OCI-M2 (cell line): ENCODE data around the gene NOX3.

ENCODE experiments used
- DNase-seq: peaks from one replicate; lab custom pipeline; 2025; ENCODE audit not compliant: unreplicated experiment; lab: John Stamatoyannopoulos, UW

Gene NOX3

GRCh38 chr6:155402656-155403304 lies 52.9 kb downstream of the NOX3 start:
- no peak for DNase-seq

- no peak for DNase-seq
Measured at GRCh38 chr6:155400654-155400965, 55.0 kb downstream of the NOX3 start.

GRCh38 chr6:155399745-155400653 lies 55.6 kb downstream of the NOX3 start:
- no peak for DNase-seq

- no peak for DNase-seq
Measured at GRCh38 chr6:155399062-155399744, 56.4 kb downstream of the NOX3 start.

GRCh38 chr6:155398701-155399061 lies 57.0 kb downstream of the NOX3 start:
- DNase-seq: no peak

- DNase-seq: no peak
Measured at GRCh38 chr6:155398221-155398620, 57.4 kb downstream of the NOX3 start.

- DNase-seq: no peak
Measured at GRCh38 chr6:155397172-155397705, 58.4 kb downstream of the NOX3 start.

- DNase-seq: no peak
Measured at GRCh38 chr6:155396605-155397004, 59.0 kb downstream of the NOX3 start.

GRCh38 chr6:155395339-155395738 lies 60.3 kb downstream of the NOX3 start:
- no peak for DNase-seq

GRCh38 chr6:155389130-155389529 lies 66.5 kb downstream of the NOX3 start:
- DNase-seq: no peak

GRCh38 chr6:155388591-155388990 lies 67.0 kb downstream of the NOX3 start:
- no peak for DNase-seq

- DNase-seq: no peak
Measured at GRCh38 chr6:155387481-155387880, 68.2 kb downstream of the NOX3 start.

- no peak for DNase-seq
Measured at GRCh38 chr6:155384321-155384952, 71.2 kb downstream of the NOX3 start.

- no peak for DNase-seq
Measured at GRCh38 chr6:155383913-155384312, 71.7 kb downstream of the NOX3 start.

GRCh38 chr6:155382338-155382685 lies 73.3 kb downstream of the NOX3 start:
- DNase-seq: no peak

- DNase-seq: no peak
Measured at GRCh38 chr6:155381673-155382337, 73.8 kb downstream of the NOX3 start.

GRCh38 chr6:155380666-155381332 lies 74.8 kb downstream of the NOX3 start:
- DNase-seq: no peak

- no peak for DNase-seq
Measured at GRCh38 chr6:155378724-155379123, 76.9 kb downstream of the NOX3 start.

- DNase-seq: no peak
Measured at GRCh38 chr6:155378276-155378675, 77.4 kb downstream of the NOX3 start.

GRCh38 chr6:155377061-155377460 lies 78.6 kb downstream of the NOX3 start:
- no peak for DNase-seq
